Activated CD4-positive, alpha-beta memory T cell treated with anti-CD3 and anti-CD28 coated beads, Interleukin-2, amount 10 ng/mL, durations not matched to agents 7 days and 5 days (primary cell): ENCODE data around the gene NADSYN1. TPM values are rescaled to one million over a fixed set of nuclear protein-coding genes. Genes with fewer than 3 reads are reported as not detected.

Experiments used
- CTCF ChIA-PET: fragments of 350-600 bp; sonication (Branson Sonifier 250); formaldehyde crosslinking; loops from one replicate; lab custom pipeline; 2021; ENCODE audit warnings: antibody characterized with exemption, inconsistent platforms; lab: Charles Lee
- POLR2A ChIA-PET: fragments of 350-600 bp; sonication (Branson Sonifier 250); formaldehyde crosslinking; loops from one replicate; lab custom pipeline; 2021; ENCODE audit warnings: antibody characterized with exemption; lab: Charles Lee
- DNase-seq: peaks from one replicate; pipeline ENCODE4 v3.0.0-alpha.2; 2020
- H3K27ac Mint-ChIP-seq: one replicate; pipeline ENCODE4 v1.8.0; 2021; ENCODE audit warnings: mild to moderate bottlenecking, mixed read lengths
- H3K27me3 Mint-ChIP-seq: one replicate; pipeline ENCODE4 v1.8.0; 2021; ENCODE audit warnings: mixed read lengths
- H3K36me3 Mint-ChIP-seq: one replicate; pipeline ENCODE4 v1.8.0; 2021; ENCODE audit warnings: low read depth, mixed read lengths
- H3K4me1 Mint-ChIP-seq: one replicate; pipeline ENCODE4 v1.8.0; 2021; ENCODE audit warnings: mixed read lengths
- H3K4me3 Mint-ChIP-seq: one replicate; pipeline ENCODE4 v1.8.0; 2021; ENCODE audit warnings: mild to moderate bottlenecking, mixed read lengths
- H3K9me3 Mint-ChIP-seq: one replicate; pipeline ENCODE4 v1.8.0; 2021; ENCODE audit warnings: mixed read lengths
- total RNA-seq, 2 experiments: library from RNA; stranded (reverse); gene quantifications; one replicate each; pipeline ENCODE4 v1.2.3, GENCODE V29; 2021

The NADSYN1 gene
- total RNA-seq, 2 experiments from 2014 or later, result 141 to 142 TPM

DNA sequence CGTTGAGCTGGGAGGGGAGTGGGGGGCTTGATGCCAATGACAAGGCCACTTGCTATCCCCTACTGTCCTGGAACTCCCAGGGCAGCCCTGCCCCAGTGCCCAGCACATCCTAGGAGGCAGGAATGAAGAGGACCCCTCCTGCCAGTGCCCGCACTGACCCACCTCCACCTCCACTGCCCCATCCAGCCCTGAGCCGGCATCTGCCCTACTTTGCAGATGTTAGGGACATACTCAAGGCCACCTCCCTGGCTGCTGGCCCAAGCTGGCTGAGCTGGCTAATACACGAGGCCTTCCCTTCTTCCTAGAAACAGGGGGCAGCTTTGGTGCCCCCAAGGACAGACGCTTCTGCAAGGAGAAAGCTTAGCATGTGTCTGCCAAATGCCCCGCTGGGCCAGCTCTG is 15.6 kb upstream of the NADSYN1 start:
- no peak for DNase-seq
- peaks cover 37% of the 10 kb centered on the region for H3K36me3 Mint-ChIP-seq
- POLR2A ChIA-PET, result no interaction called here
- H3K4me1 Mint-ChIP-seq, result no peaks in the 10 kb centered on the region
- H3K27me3 Mint-ChIP-seq, result no peaks in the 10 kb centered on the region
- no peak overlapping the region for H3K27ac Mint-ChIP-seq
- CTCF ChIA-PET, result no interaction called here
- H3K9me3 Mint-ChIP-seq, result no peaks in the 10 kb centered on the region
- H3K4me3 Mint-ChIP-seq, result no peak overlapping the region

- Mint-ChIP-seq H3K9me3 (no peaks in the 10 kb centered on the region), H3K27me3 (no peaks in the 10 kb centered on the region), H3K4me1 (no peaks in the 10 kb centered on the region), H3K4me3 (no peak overlapping the region), H3K36me3 (peaks cover 41% of the 10 kb centered on the region), H3K27ac (no peak overlapping the region)
- CTCF ChIA-PET, result no interaction called here
- no peak for DNase-seq
- POLR2A ChIA-PET, result no interaction called here
These were observed 15.1 kb upstream of the NADSYN1 start for GRCh38 chr11:71437879-71438278.

DNA sequence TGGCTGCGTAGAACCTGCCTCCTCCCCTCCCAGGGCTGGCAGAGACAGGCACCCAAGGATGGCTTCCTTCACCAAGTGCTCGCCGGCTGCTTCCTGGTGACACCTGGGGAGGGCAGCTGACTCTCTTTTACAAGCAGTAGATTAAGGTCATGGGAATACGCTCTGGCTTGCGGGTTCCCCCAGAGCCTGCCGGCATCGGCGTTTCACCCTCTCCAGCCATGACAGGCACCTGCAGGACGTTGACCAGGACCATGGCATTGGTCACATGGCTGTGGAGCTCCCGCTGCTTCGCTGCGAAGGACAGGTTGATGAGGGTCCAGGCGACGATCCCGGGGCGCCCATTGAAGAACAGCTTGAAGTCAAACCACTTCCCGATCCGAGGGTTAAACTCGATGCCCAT is 14.4 kb upstream of the NADSYN1 start:
- POLR2A ChIA-PET, result no interaction called here
- DNase-seq, result no peak
- Mint-ChIP-seq H3K36me3 (peaks cover 49% of the 10 kb centered on the region), H3K27me3 (no peaks in the 10 kb centered on the region), H3K4me1 (no peaks in the 10 kb centered on the region), H3K4me3 (no peak overlapping the region), H3K27ac (no peak overlapping the region), H3K9me3 (no peaks in the 10 kb centered on the region)
- CTCF ChIA-PET, result interaction anchor here (1.7 kb wide), 1 partner anchor 9 kb away, joined by 4 read pairs; no protein-coding TSS in a partner anchor

- H3K4me3 Mint-ChIP-seq, result no peak overlapping the region
- POLR2A ChIA-PET, result no interaction called here
- H3K9me3 Mint-ChIP-seq, result no peaks in the 10 kb centered on the region
- H3K27ac Mint-ChIP-seq, result no peak overlapping the region
- DNase-seq, result no peak
- H3K4me1 Mint-ChIP-seq, result no peaks in the 10 kb centered on the region
- H3K36me3 Mint-ChIP-seq, result peaks cover 57% of the 10 kb centered on the region
- CTCF ChIA-PET, result interaction anchor here (1.7 kb wide), 1 partner anchor 7 kb away, joined by 4 read pairs; no protein-coding TSS in a partner anchor
- H3K27me3 Mint-ChIP-seq, result no peaks in the 10 kb centered on the region
These were observed 12.8 kb upstream of the NADSYN1 start for GRCh38 chr11:71440021-71440755.

DNA sequence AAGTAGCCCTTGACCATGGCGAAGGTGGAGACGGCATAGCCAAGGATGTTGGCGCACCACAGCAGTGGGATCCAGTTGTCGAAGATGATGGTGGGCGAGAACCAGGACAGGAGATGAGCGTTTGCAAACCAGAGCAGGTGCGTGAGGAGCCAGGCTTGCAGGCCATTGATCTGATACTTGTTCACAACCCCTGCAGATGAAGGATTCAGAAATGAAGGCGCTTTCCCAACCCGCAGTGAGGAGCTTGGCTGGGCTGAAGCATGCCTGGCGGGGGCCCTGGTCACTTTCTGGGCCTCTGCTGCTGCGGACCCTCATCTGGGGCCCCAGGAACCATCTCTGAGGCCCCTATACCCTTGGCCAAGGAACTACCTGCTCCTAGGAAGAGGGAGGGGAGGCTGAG is 11.8 kb upstream of the NADSYN1 start:
- Mint-ChIP-seq H3K4me1 (peaks cover 5% of the 10 kb centered on the region), H3K27ac (no peak overlapping the region), H3K4me3 (no peak overlapping the region), H3K36me3 (peaks cover 65% of the 10 kb centered on the region), H3K27me3 (no peaks in the 10 kb centered on the region), H3K9me3 (peaks cover 2% of the 10 kb centered on the region)
- POLR2A ChIA-PET, result no interaction called here
- CTCF ChIA-PET, result no interaction called here
- DNase-seq, result no peak

GRCh38 chr11:71442123-71442522 is 10.9 kb upstream of the NADSYN1 start:
- DNase-seq, result no peak
- Mint-ChIP-seq H3K9me3 (peaks cover 2% of the 10 kb centered on the region), H3K4me3 (no peak overlapping the region), H3K27ac (no peak overlapping the region), H3K4me1 (peaks cover 13% of the 10 kb centered on the region), H3K36me3 (peaks cover 71% of the 10 kb centered on the region), H3K27me3 (no peaks in the 10 kb centered on the region)
- ChIA-PET CTCF (no interaction called here), POLR2A (interaction anchor here (1.7 kb wide), 1 partner anchor 10 kb away, joined by 3 read pairs; the partner anchor contains the start of gene NADSYN1)

DNA sequence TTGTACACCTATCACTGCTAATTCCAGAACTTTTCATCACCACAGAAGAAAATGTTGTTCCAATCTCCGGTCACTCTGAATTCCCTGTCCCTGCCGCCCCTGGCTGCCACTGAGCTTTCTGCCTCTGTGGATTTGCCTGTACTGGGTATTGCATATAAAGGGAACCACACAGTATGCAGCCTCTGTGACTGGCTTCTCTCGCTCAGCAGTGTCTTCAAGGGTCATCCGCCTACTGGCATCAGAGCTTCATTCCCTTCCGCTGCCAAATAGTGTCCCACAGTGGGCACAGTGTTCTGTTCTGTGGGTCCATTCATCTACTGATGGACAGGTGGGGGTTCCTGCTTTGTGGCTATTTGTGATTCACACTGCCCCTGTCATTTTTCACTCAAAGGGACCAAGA is 10.1 kb upstream of the NADSYN1 start:
- Mint-ChIP-seq H3K4me3 (no peak overlapping the region), H3K4me1 (peaks cover 21% of the 10 kb centered on the region), H3K27me3 (no peaks in the 10 kb centered on the region), H3K27ac (no peak overlapping the region), H3K9me3 (peaks cover 2% of the 10 kb centered on the region), H3K36me3 (peaks cover 69% of the 10 kb centered on the region)
- ChIA-PET POLR2A (interaction anchor here (1.7 kb wide), 1 partner anchor 10 kb away, joined by 3 read pairs; the partner anchor contains the start of gene NADSYN1), CTCF (no interaction called here)
- no peak for DNase-seq

GRCh38 chr11:71443736-71444445 is 9.1 kb upstream of the NADSYN1 start:
- no peak for DNase-seq
- Mint-ChIP-seq H3K27me3 (no peaks in the 10 kb centered on the region), H3K4me1 (peaks cover 21% of the 10 kb centered on the region), H3K9me3 (peaks cover 2% of the 10 kb centered on the region), H3K4me3 (no peak overlapping the region), H3K36me3 (peaks cover 63% of the 10 kb centered on the region), H3K27ac (no peak overlapping the region)
- ChIA-PET POLR2A (interaction anchor here (0.7 to 1.3 kb wide), 3 partner anchors 9 to 477 kb away, joined by 3 to 4 read pairs (median 4); partner anchors contain the start of gene NADSYN1), CTCF (no interaction called here)

GRCh38 chr11:71444811-71445210 is 8.2 kb upstream of the NADSYN1 start:
- POLR2A ChIA-PET, result interaction anchor here (1.3 kb wide), 1 partner anchor 9 kb away, joined by 4 read pairs; no protein-coding TSS in a partner anchor
- Mint-ChIP-seq H3K36me3 (peaks cover 58% of the 10 kb centered on the region), H3K9me3 (peaks cover 2% of the 10 kb centered on the region), H3K4me3 (no peak overlapping the region), H3K27ac (no peak overlapping the region), H3K27me3 (no peaks in the 10 kb centered on the region), H3K4me1 (peaks cover 28% of the 10 kb centered on the region)
- DNase-seq, result no peak
- CTCF ChIA-PET, result interaction anchor here (1.2 kb wide), 1 partner anchor 19 kb away, joined by 6 read pairs; no protein-coding TSS in a partner anchor

DNA sequence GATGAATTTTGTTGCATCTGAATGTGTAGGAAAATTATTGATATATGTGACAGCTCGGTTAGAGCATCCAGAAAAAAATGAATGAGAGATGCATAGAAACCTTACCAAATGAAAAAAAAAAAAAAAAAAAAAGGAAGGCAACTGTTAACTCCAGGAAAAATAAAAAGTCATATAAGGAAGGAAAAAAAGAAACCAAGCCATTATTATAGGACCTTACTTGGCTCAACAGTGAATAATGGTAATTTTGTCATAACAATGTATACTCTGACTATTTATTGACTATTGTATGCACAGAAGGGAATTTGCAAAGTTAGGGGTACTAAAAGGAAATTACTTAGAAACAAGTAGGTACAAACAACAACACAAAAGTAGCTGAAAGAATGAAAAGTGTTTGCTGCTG is 6.9 kb upstream of the NADSYN1 start:
- H3K36me3 Mint-ChIP-seq, result peaks cover 49% of the 10 kb centered on the region
- peaks cover 2% of the 10 kb centered on the region for H3K9me3 Mint-ChIP-seq

DNA sequence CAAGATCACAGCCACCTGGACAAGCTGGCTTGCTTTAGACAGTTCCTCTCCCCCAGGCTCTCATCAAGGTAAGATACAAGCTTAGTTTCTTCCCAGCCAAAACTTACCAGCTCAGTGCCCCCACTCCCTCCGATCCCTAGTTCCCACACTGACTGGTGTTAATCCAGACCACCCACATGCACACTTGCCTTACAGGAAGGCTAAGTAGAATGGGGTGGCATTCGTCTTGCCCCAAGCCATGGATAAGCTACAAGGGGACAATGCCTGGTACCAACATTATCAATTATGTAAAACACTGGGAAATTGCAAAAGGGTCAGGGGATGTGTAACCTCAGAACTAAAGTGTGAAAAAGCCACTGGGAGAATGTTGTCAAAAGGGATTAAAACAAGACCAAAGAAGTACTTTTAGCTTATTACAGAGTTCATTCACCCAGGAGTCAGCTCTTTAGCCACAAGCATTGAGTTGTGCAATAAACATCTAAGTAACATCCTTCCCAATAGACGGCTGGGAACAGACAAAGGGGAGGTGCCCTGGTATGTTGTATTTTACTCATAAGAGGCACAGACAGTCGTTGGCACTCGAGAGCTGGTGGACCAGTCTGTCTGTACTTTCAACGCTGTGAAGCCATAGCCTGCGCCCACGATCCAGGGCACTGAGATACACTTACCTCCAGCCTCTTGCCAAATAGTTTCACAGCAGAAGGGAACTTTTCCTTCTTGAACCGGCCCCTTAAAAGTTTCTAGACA is 5.9 kb upstream of the NADSYN1 start:
- H3K27me3 Mint-ChIP-seq, result no peaks in the 10 kb centered on the region
- H3K9me3 Mint-ChIP-seq, result peaks cover 2% of the 10 kb centered on the region
- no peak for DNase-seq
- H3K4me1 Mint-ChIP-seq, result peaks cover 49% of the 10 kb centered on the region
- peaks cover 48% of the 10 kb centered on the region for H3K36me3 Mint-ChIP-seq
- peak overlapping the region; percentile 55 for H3K27ac Mint-ChIP-seq
- POLR2A ChIA-PET, result interaction anchor here (0.6 to 1.1 kb wide), 3 partner anchors 11 to 1244 kb away, joined by 3 read pairs; partner anchors contain the start of gene FADD
- CTCF ChIA-PET, result interaction anchor here (0.9 kb wide), 1 partner anchor 8 kb away, joined by 4 read pairs; no protein-coding TSS in a partner anchor
- peak overlapping the region; percentile 85 for H3K4me3 Mint-ChIP-seq

More for the DNA sequence above, 6.9 kb upstream of the NADSYN1 start:
- ChIA-PET CTCF (interaction anchor here (1.2 kb wide), 1 partner anchor 20 kb away, joined by 6 read pairs; no protein-coding TSS in a partner anchor), POLR2A (interaction anchor here (1.1 kb wide), 1 partner anchor 1243 kb away, joined by 3 read pairs; the partner anchor contains the start of gene FADD)
- Mint-ChIP-seq H3K27me3 (no peaks in the 10 kb centered on the region), H3K4me3 (peak overlapping the region; percentile 28), H3K4me1 (peaks cover 40% of the 10 kb centered on the region), H3K27ac (no peak overlapping the region)
- DNase-seq, result no peak

DNA sequence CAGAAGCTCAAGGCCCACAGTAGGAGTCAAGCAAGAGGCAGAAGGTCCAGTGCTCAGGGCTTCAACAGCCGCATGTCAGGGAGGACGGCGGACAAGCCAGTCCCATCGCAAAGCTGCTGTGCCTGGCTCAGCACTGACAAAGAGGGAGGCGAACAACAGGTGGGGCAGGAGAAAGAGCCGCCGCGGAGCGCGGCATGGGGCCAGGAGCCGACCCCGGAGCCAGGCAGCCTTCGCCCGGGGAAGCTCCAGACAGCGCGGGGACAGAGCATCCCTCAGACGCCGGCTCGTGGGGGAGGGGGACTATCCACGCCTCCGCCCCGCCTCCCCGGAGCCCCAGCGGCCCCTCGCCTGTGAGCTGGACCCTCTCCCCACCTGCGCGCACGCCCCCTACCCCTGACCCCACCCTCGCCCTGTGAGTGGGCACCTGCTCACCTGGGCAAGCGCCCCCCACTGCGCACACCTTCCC is 5.2 kb upstream of the NADSYN1 start:
- CTCF ChIA-PET, result interaction anchor here (0.9 kb wide), 1 partner anchor 9 kb away, joined by 4 read pairs; no protein-coding TSS in a partner anchor
- peaks cover 2% of the 10 kb centered on the region for H3K9me3 Mint-ChIP-seq
- POLR2A ChIA-PET, result interaction anchor here (0.6 kb wide), 1 partner anchor 15 kb away, joined by 3 read pairs; no protein-coding TSS in a partner anchor
- H3K4me1 Mint-ChIP-seq, result peaks cover 52% of the 10 kb centered on the region
- no peaks in the 10 kb centered on the region for H3K27me3 Mint-ChIP-seq
- H3K4me3 Mint-ChIP-seq, result peak overlapping the region; percentile 85
- peak; percentile 58 for DNase-seq
- peak overlapping the region; percentile 55 for H3K27ac Mint-ChIP-seq
- H3K36me3 Mint-ChIP-seq, result peaks cover 44% of the 10 kb centered on the region
